Astrocyte (in vitro differentiated cells and primary cell): ENCODE data around the gene ARHGAP44. TPM values are rescaled to one million over a fixed set of nuclear protein-coding genes. Genes with fewer than 3 reads are reported as not detected.

Experiments
- DNase-seq: peaks from one replicate; pipeline ENCODE4 v3.0.0-alpha.2; 2010; ENCODE audit warnings: low read depth
- FAIRE-seq: peaks from 2 replicates; lab custom pipeline; 2011; peaks lifted over from hg19 to GRCh38; lab: Jason Lieb, UNC
- H2AFZ ChIP-seq: 2 replicates; pipeline ENCODE4 v1.6.0; 2012; ENCODE audit warnings: low read depth, low read length, inconsistent platforms
- H3K27ac ChIP-seq: 2 replicates; pipeline ENCODE4 v1.5.1; 2011; ENCODE audit warnings: low read depth, low read length, inconsistent platforms
- H3K27me3 ChIP-seq: 2 replicates; pipeline ENCODE4 v1.6.0; 2011; ENCODE audit warnings: low read length, inconsistent platforms; ENCODE audit not compliant: insufficient read depth
- H3K36me3 ChIP-seq: 2 replicates; pipeline ENCODE4 v1.5.1; 2011; ENCODE audit warnings: low read length, inconsistent platforms; ENCODE audit not compliant: insufficient read depth
- H3K4me1 ChIP-seq: 2 replicates; pipeline ENCODE4 v1.5.1; 2011; ENCODE audit warnings: low read length, inconsistent platforms; ENCODE audit not compliant: insufficient read depth
- H3K4me2 ChIP-seq: 2 replicates; pipeline ENCODE4 v1.6.0; 2012; ENCODE audit warnings: low read length, inconsistent platforms
- H3K4me3 ChIP-seq: 2 replicates; pipeline ENCODE4 v1.5.1; 2011; ENCODE audit warnings: low read depth, mild to moderate bottlenecking, low read length, inconsistent platforms; ENCODE audit not compliant: insufficient read depth
- H3K79me2 ChIP-seq: 2 replicates; pipeline ENCODE4 v1.6.0; 2012; ENCODE audit warnings: mild to moderate bottlenecking, low read length, inconsistent platforms; ENCODE audit not compliant: insufficient read depth
- H3K9ac ChIP-seq: 2 replicates; pipeline ENCODE4 v1.6.0; 2012; ENCODE audit warnings: mild to moderate bottlenecking, low read length, inconsistent platforms
- H3K9me3 ChIP-seq: 2 replicates; pipeline ENCODE4 v1.5.1; 2012; ENCODE audit warnings: low read depth, mild to moderate bottlenecking, low read length, inconsistent platforms; ENCODE audit not compliant: insufficient read depth
- H4K20me1 ChIP-seq: 2 replicates; pipeline ENCODE4 v1.6.0; 2012; ENCODE audit warnings: low read length, inconsistent platforms; ENCODE audit not compliant: insufficient read depth
- H3K27ac Mint-ChIP-seq: one replicate; pipeline ENCODE4 v1.8.0; 2021; ENCODE audit warnings: mild to moderate bottlenecking, mixed read lengths; ENCODE audit not compliant: unreplicated experiment
- H3K27me3 Mint-ChIP-seq: one replicate; pipeline ENCODE4 v1.8.0; 2021; ENCODE audit warnings: low read depth, mixed read lengths; ENCODE audit not compliant: unreplicated experiment
- H3K36me3 Mint-ChIP-seq: one replicate; pipeline ENCODE4 v1.8.0; 2021; ENCODE audit warnings: low read depth, mixed read lengths; ENCODE audit not compliant: unreplicated experiment
- H3K4me1 Mint-ChIP-seq: one replicate; pipeline ENCODE4 v1.8.0; 2021; ENCODE audit warnings: low read depth, mixed read lengths; ENCODE audit not compliant: unreplicated experiment
- H3K4me3 Mint-ChIP-seq: one replicate; pipeline ENCODE4 v1.8.0; 2021; ENCODE audit warnings: mild to moderate bottlenecking, moderate library complexity, mixed read lengths; ENCODE audit not compliant: unreplicated experiment
- H3K9me3 Mint-ChIP-seq: one replicate; pipeline ENCODE4 v1.8.0; 2021; ENCODE audit warnings: mild to moderate bottlenecking, mixed read lengths; ENCODE audit not compliant: unreplicated experiment
- EZH2 ChIP-seq: IDR thresholded peaks from 2 replicates; pipeline ENCODE4 v1.6.1; 2012; ENCODE audit warnings: mild to moderate bottlenecking, low read length, inconsistent platforms; ENCODE audit not compliant: insufficient read depth
- total RNA-seq: library from RNA; stranded (reverse); gene quantifications from 2 replicates; pipeline ENCODE4 v1.2.1, GENCODE V29; 2021
- TF ChIP-seq, protein P1 (sequence below): IDR thresholded peaks from 2 replicates; pipeline ENCODE4 v1.5.1; 2011; ENCODE audit warnings: low read depth, mild to moderate bottlenecking, inconsistent platforms, low read length, moderate library complexity; ENCODE audit not compliant: insufficient read depth

ARHGAP44 gene
- total RNA-seq, 1 donor from 2014 or later, result 3.0 TPM

DNA sequence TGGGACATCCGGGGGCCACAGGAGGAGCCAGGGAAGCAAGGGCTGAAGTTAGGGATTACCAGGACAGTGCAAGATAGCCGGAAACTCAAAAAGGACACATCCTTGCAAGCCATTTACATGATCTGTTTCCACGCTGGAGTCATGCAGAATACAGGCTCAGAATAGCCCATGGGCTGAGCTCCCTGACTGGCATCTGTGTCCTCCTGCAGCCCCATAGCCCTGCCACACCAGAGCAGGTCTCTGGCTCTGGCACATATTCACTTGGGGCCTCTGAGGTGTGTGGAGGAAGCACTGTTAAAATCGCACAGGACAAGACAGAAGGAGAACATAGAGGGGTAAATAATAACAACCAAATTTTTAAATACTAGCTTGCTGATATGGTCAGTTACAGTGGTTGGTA, 162.7 kb downstream of the ARHGAP44 start:
- H2AFZ ChIP-seq, result no peak overlapping the region
- FAIRE-seq, result no peak
- Mint-ChIP-seq H3K36me3 (peaks cover 6% of the 10 kb centered on the region), H3K27me3 (no peaks in the 10 kb centered on the region), H3K27ac (no peak overlapping the region), H3K4me1 (no peaks in the 10 kb centered on the region), H3K4me3 (no peak overlapping the region), H3K9me3 (peaks cover 2% of the 10 kb centered on the region)
- DNase-seq, result no peak
- H3K27ac ChIP-seq, result no peak overlapping the region
- no peaks in the 10 kb centered on the region for H3K9me3 ChIP-seq
- TF ChIP-seq EZH2, result no peak
- TF ChIP-seq, protein P1, sequence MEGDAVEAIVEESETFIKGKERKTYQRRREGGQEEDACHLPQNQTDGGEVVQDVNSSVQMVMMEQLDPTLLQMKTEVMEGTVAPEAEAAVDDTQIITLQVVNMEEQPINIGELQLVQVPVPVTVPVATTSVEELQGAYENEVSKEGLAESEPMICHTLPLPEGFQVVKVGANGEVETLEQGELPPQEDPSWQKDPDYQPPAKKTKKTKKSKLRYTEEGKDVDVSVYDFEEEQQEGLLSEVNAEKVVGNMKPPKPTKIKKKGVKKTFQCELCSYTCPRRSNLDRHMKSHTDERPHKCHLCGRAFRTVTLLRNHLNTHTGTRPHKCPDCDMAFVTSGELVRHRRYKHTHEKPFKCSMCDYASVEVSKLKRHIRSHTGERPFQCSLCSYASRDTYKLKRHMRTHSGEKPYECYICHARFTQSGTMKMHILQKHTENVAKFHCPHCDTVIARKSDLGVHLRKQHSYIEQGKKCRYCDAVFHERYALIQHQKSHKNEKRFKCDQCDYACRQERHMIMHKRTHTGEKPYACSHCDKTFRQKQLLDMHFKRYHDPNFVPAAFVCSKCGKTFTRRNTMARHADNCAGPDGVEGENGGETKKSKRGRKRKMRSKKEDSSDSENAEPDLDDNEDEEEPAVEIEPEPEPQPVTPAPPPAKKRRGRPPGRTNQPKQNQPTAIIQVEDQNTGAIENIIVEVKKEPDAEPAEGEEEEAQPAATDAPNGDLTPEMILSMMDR, result no peak
- no peaks in the 10 kb centered on the region for H3K36me3 ChIP-seq
- no peaks in the 10 kb centered on the region for H4K20me1 ChIP-seq
- no peaks in the 10 kb centered on the region for H3K27me3 ChIP-seq
- H3K79me2 ChIP-seq, result no peaks in the 10 kb centered on the region
- H3K4me1 ChIP-seq, result no peaks in the 10 kb centered on the region
- no peak overlapping the region for H3K4me2 ChIP-seq
- H3K4me3 ChIP-seq, result no peak overlapping the region
- no peak overlapping the region for H3K9ac ChIP-seq

DNA sequence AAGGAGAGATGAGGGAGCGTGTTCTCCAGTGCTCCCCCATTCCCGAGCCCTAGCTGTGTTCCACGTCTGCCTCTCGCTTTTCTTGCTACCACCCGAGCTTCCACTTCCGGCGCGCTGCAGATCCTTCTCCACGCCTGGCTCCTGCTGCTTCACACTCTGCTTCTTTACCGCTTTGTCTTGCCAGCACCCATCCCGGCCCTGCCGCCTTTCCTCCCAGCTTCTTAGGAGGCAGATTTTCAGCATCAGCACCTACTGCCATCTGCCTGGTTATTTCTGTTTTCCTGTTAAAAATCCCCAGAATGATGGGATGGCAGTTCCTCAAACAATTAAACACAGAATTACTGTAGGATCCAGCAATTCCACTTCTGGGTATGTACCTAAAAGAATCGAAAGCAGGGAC, 163.9 kb downstream of the ARHGAP44 start:
- Histone ChIP-seq H3K4me3 (no peak overlapping the region), H3K9me3 (no peaks in the 10 kb centered on the region), H3K9ac (no peak overlapping the region), H3K4me2 (no peak overlapping the region), H3K4me1 (no peaks in the 10 kb centered on the region), H3K27me3 (no peaks in the 10 kb centered on the region), H3K36me3 (no peaks in the 10 kb centered on the region), H2AFZ (no peak overlapping the region), H3K27ac (no peak overlapping the region), H4K20me1 (no peaks in the 10 kb centered on the region), H3K79me2 (no peaks in the 10 kb centered on the region)
- no peak for DNase-seq
- Mint-ChIP-seq H3K4me1 (no peaks in the 10 kb centered on the region), H3K4me3 (no peak overlapping the region), H3K27ac (no peak overlapping the region), H3K27me3 (no peaks in the 10 kb centered on the region), H3K9me3 (peaks cover 7% of the 10 kb centered on the region), H3K36me3 (peaks cover 8% of the 10 kb centered on the region)
- no peak for FAIRE-seq
- TF ChIP-seq, protein P1, result no peak
- no peak for TF ChIP-seq EZH2

DNA sequence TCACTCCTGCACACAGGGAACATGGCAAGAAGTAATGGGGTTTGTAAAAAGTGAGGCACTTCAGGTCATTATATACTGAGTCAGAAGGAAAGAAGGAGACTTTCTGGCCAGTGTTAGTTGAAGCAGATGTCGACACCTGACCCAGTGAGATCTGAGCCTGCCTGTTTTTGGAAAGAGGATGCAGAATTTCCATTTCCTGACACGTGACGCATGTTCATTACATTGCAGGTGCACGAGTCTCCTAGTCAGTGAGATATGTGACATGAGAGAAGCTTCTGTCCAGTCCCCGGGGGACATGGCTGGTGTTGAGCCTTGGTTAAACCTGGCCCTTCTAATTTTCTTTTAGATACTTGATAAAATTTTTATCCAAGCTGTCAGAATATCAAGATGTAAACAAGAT, 166.2 kb downstream of the ARHGAP44 start:
- no peaks in the 10 kb centered on the region for H3K4me1 Mint-ChIP-seq
- no peaks in the 10 kb centered on the region for H3K9me3 ChIP-seq
- FAIRE-seq, result no peak

More for the DNA sequence above, 166.2 kb downstream of the ARHGAP44 start:
- H3K4me2 ChIP-seq, result no peak overlapping the region
- H3K4me3 Mint-ChIP-seq, result no peak overlapping the region
- no peaks in the 10 kb centered on the region for H3K36me3 ChIP-seq
- DNase-seq, result no peak
- H3K36me3 Mint-ChIP-seq, result peaks cover 8% of the 10 kb centered on the region
- H3K27ac ChIP-seq, result no peak overlapping the region
- no peaks in the 10 kb centered on the region for H3K27me3 Mint-ChIP-seq
- H3K9me3 Mint-ChIP-seq, result peaks cover 7% of the 10 kb centered on the region
- H3K27me3 ChIP-seq, result no peaks in the 10 kb centered on the region
- H3K9ac ChIP-seq, result no peak overlapping the region
- no peak overlapping the region for H2AFZ ChIP-seq
- H3K27ac Mint-ChIP-seq, result no peak overlapping the region
- no peaks in the 10 kb centered on the region for H3K4me1 ChIP-seq
- H3K4me3 ChIP-seq, result no peak overlapping the region
- no peaks in the 10 kb centered on the region for H3K79me2 ChIP-seq
- H4K20me1 ChIP-seq, result no peaks in the 10 kb centered on the region
- no peak for TF ChIP-seq EZH2
- TF ChIP-seq, protein P1, result no peak
